ENCODE measurements around the gene MLX. TPM values are rescaled to one million over a fixed set of nuclear protein-coding genes. Genes with fewer than 3 reads are reported as not detected.

MLX gene
- total RNA-seq, 1 donor from 2014 or later = 26.5 TPM

DNA sequence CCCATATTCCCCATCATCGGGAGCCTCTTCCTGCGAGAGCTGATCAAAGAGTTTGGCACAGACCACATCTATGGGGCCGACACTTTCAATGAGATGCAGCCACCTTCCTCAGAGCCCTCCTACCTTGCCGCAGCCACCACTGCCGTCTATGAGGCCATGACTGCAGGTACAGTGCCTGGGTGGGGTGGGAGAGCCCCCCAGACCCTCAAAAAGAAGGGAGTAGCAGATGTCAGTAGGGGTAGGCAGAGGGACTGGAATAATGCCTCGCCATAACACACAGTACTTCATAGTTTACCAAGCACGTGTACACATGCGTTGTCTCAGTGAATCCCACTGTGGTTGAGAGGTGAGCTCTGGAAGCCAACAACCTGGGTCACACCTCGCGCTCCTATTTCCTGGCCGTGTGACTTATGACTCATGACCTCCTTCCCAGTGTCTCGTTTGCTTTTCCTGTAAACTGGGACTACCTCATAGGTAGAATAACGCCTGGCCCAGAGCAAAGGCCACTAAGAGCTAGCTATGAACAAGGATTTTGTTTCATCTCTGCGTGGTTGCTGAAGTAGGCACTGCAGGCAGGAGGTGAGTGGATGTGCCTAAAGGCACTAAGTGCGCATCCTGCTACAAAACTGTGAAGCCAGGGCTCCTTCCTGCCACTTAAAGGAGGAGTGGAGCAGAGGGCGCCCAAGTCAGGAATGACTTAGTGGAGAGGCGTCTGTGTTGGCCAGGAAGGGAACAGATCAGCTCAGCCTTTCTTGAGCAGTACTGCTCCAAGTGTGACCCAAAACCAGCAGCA lies 25.7 kb upstream of the MLX start:
- peaks cover 11% of the 10 kb centered on the region for H3K79me2 ChIP-seq (ENCODE audit: insufficient read depth, low read length)
- no peaks in the 10 kb centered on the region for H3K9me3 ChIP-seq (ENCODE audit: insufficient read depth, low read depth, low read length)
- H3K4me2 ChIP-seq (ENCODE audit: low read length) = no peak overlapping the region
- Mint-ChIP-seq H3K27me3 (ENCODE audit: low read depth, unreplicated experiment) (no peaks in the 10 kb centered on the region), H3K4me3 (ENCODE audit: unreplicated experiment) (no peak overlapping the region), H3K36me3 (ENCODE audit: low read depth, unreplicated experiment) (peaks cover 14% of the 10 kb centered on the region), H3K27ac (ENCODE audit: unreplicated experiment) (peak overlapping the region; percentile 62), H3K4me1 (ENCODE audit: low read depth, unreplicated experiment) (peaks cover 11% of the 10 kb centered on the region), H3K9me3 (ENCODE audit: unreplicated experiment) (no peaks in the 10 kb centered on the region)
- DNase-seq (ENCODE audit: low read depth) = no peak
- no peaks in the 10 kb centered on the region for H3K27me3 ChIP-seq (ENCODE audit: insufficient read depth, low read length)
- no peaks in the 10 kb centered on the region for H3K36me3 ChIP-seq (ENCODE audit: insufficient read depth, low read length)
- H3K4me1 ChIP-seq (ENCODE audit: insufficient read depth, low read length) = peaks cover 5% of the 10 kb centered on the region
- H3K4me3 ChIP-seq (ENCODE audit: insufficient read depth, low read depth, low read length) = no peak overlapping the region
- H4K20me1 ChIP-seq (ENCODE audit: insufficient read depth, low read length) = no peaks in the 10 kb centered on the region
- FAIRE-seq = no peak
- no peak for TF ChIP-seq CTCF (IDR thresholded peaks at IDR 0.05; ENCODE audit: insufficient read depth, low read depth, low read length)
- TF ChIP-seq EZH2 (IDR thresholded peaks at IDR 0.05; ENCODE audit: insufficient read depth, low read length) = no peak
- no peak overlapping the region for H2AFZ ChIP-seq (ENCODE audit: low read depth, low read length)
- H3K27ac ChIP-seq (ENCODE audit: low read depth, low read length) = no peak overlapping the region
- H3K9ac ChIP-seq (ENCODE audit: low read length) = no peak overlapping the region

- FAIRE-seq = no peak
- H3K27me3 Mint-ChIP-seq (ENCODE audit: low read depth, unreplicated experiment) = peaks cover 2% of the 10 kb centered on the region
- no peak overlapping the region for H3K27ac Mint-ChIP-seq (ENCODE audit: unreplicated experiment)
- H3K4me1 Mint-ChIP-seq (ENCODE audit: low read depth, unreplicated experiment) = peaks cover 9% of the 10 kb centered on the region
- H3K9me3 ChIP-seq (ENCODE audit: insufficient read depth, low read depth, low read length) = no peaks in the 10 kb centered on the region
- no peaks in the 10 kb centered on the region for H3K36me3 ChIP-seq (ENCODE audit: insufficient read depth, low read length)
- no peak for TF ChIP-seq EZH2 (IDR thresholded peaks at IDR 0.05; ENCODE audit: insufficient read depth, low read length)
- TF ChIP-seq CTCF (IDR thresholded peaks at IDR 0.05; ENCODE audit: insufficient read depth, low read depth, low read length) = no peak
- H3K27ac ChIP-seq (ENCODE audit: low read depth, low read length) = no peak overlapping the region
- no peak overlapping the region for H2AFZ ChIP-seq (ENCODE audit: low read depth, low read length)
- peaks cover 14% of the 10 kb centered on the region for H3K36me3 Mint-ChIP-seq (ENCODE audit: low read depth, unreplicated experiment)
- no peak overlapping the region for H3K9ac ChIP-seq (ENCODE audit: low read length)
- H3K4me1 ChIP-seq (ENCODE audit: insufficient read depth, low read length) = no peaks in the 10 kb centered on the region
- H3K9me3 Mint-ChIP-seq (ENCODE audit: unreplicated experiment) = no peaks in the 10 kb centered on the region
- H3K4me2 ChIP-seq (ENCODE audit: low read length) = no peak overlapping the region
- H3K4me3 ChIP-seq (ENCODE audit: insufficient read depth, low read depth, low read length) = no peak overlapping the region
- no peaks in the 10 kb centered on the region for H3K79me2 ChIP-seq (ENCODE audit: insufficient read depth, low read length)
- H3K4me3 Mint-ChIP-seq (ENCODE audit: unreplicated experiment) = no peak overlapping the region
- no peaks in the 10 kb centered on the region for H3K27me3 ChIP-seq (ENCODE audit: insufficient read depth, low read length)
- H4K20me1 ChIP-seq (ENCODE audit: insufficient read depth, low read length) = no peaks in the 10 kb centered on the region
- no peak for DNase-seq (ENCODE audit: low read depth)
Measured at GRCh38 chr17:42543190-42544079, 23.5 kb upstream of the MLX start.
